MCF 10A (cell line): ENCODE data around the gene AP1G2. TPM values are rescaled to one million over a fixed set of nuclear protein-coding genes. Genes with fewer than 3 reads are reported as not detected.

Experiments used
- BruUV-seq: library from RNA; stranded (reverse); fragments of 400-500 nt; replicated peaks from 2 replicates; lab custom pipeline; 2021; lab: Mats Ljungman, UMichigan
- CTCF ChIA-PET: fragments of 300-600 bp; sonication (Branson Sonifier 250); formaldehyde crosslinking; extraction: SDS; loops from one replicate; lab custom pipeline; 2021; ENCODE audit warnings: antibody characterized with exemption, inconsistent platforms; lab: Yijun Ruan, JAX
- POLR2A ChIA-PET: fragments of 300-600, 350-650 bp; sonication (Branson Sonifier 250); formaldehyde crosslinking; extraction: SDS; loops from one replicate; lab custom pipeline; 2020; ENCODE audit warnings: antibody characterized with exemption, inconsistent platforms; lab: Yijun Ruan, JAX
- DNase-seq: peaks from one replicate; pipeline ENCODE4 v3.0.0-alpha.2; 2018; ENCODE audit not compliant: unreplicated experiment
- H3K27ac Mint-ChIP-seq: one replicate; pipeline ENCODE4 v1.8.0; 2022; ENCODE audit warnings: mild to moderate bottlenecking, low read depth, mixed read lengths; ENCODE audit not compliant: unreplicated experiment
- H3K27me3 Mint-ChIP-seq: one replicate; pipeline ENCODE4 v1.8.0; 2022; ENCODE audit warnings: mixed read lengths; ENCODE audit not compliant: insufficient read depth, unreplicated experiment
- H3K36me3 Mint-ChIP-seq: one replicate; pipeline ENCODE4 v1.8.0; 2022; ENCODE audit warnings: mild to moderate bottlenecking, moderate library complexity, mixed read lengths; ENCODE audit not compliant: insufficient read depth, unreplicated experiment
- H3K4me1 Mint-ChIP-seq: one replicate; pipeline ENCODE4 v1.8.0; 2022; ENCODE audit warnings: mixed read lengths; ENCODE audit not compliant: insufficient read depth, unreplicated experiment
- H3K4me3 Mint-ChIP-seq: one replicate; pipeline ENCODE4 v1.8.0; 2022; ENCODE audit warnings: mild to moderate bottlenecking, moderate library complexity, mixed read lengths; ENCODE audit not compliant: unreplicated experiment
- H3K9me3 Mint-ChIP-seq: one replicate; pipeline ENCODE4 v1.8.0; 2022; ENCODE audit warnings: mixed read lengths; ENCODE audit not compliant: unreplicated experiment
- intact Hi-C: fragments of 100-400 bp; cut with micrococcal nuclease; formaldehyde crosslinking; loops from 2 replicates; pipeline ENCODE4 v1.14.1; 2022
- total RNA-seq: library from RNA; stranded (reverse); gene quantifications from 2 replicates; pipeline ENCODE4 v1.2.3, GENCODE V29; 2022
- TF ChIP-seq, protein P1 (sequence below): fragments of 200-600 bp; IDR thresholded peaks from one replicate; pipeline ENCODE4 v1.8.0; 2022; ENCODE audit warnings: antibody characterized with exemption, mild to moderate bottlenecking; ENCODE audit not compliant: unreplicated experiment

Gene AP1G2
- total RNA-seq, 1 experiment from 2014 or later: 89.2 TPM

- BruUV-seq: no TSS peak
- Mint-ChIP-seq H3K4me3 (peak overlapping the region; percentile 92), H3K27ac (peak overlapping the region; percentile 43), H3K4me1 (peaks cover 11% of the 10 kb centered on the region), H3K27me3 (no peaks in the 10 kb centered on the region), H3K9me3 (no peaks in the 10 kb centered on the region), H3K36me3 (peaks cover 42% of the 10 kb centered on the region)
- intact Hi-C loops: loop anchor here (1.0 kb wide), 1 partner anchor 80 kb away; no protein-coding TSS in a partner anchor
- CTCF ChIA-PET: interaction anchor here (0.6 to 10.7 kb wide), 30 partner anchors 8 to 1830 kb away, joined by 3 to 247 read pairs (median 4); partner anchors contain the start of genes AP1G2, DCAF11 and NRL
- TF ChIP-seq, protein P1, sequence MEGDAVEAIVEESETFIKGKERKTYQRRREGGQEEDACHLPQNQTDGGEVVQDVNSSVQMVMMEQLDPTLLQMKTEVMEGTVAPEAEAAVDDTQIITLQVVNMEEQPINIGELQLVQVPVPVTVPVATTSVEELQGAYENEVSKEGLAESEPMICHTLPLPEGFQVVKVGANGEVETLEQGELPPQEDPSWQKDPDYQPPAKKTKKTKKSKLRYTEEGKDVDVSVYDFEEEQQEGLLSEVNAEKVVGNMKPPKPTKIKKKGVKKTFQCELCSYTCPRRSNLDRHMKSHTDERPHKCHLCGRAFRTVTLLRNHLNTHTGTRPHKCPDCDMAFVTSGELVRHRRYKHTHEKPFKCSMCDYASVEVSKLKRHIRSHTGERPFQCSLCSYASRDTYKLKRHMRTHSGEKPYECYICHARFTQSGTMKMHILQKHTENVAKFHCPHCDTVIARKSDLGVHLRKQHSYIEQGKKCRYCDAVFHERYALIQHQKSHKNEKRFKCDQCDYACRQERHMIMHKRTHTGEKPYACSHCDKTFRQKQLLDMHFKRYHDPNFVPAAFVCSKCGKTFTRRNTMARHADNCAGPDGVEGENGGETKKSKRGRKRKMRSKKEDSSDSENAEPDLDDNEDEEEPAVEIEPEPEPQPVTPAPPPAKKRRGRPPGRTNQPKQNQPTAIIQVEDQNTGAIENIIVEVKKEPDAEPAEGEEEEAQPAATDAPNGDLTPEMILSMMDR: no peak
- POLR2A ChIA-PET: interaction anchor here (0.6 to 1.3 kb wide), 4 partner anchors 9 to 475 kb away, joined by 3 to 8 read pairs (median 3); partner anchors contain the start of gene AP1G2
- no peak for DNase-seq
These were observed 9.1 kb downstream of the AP1G2 start for GRCh38 chr14:23558346-23559009.

DNA sequence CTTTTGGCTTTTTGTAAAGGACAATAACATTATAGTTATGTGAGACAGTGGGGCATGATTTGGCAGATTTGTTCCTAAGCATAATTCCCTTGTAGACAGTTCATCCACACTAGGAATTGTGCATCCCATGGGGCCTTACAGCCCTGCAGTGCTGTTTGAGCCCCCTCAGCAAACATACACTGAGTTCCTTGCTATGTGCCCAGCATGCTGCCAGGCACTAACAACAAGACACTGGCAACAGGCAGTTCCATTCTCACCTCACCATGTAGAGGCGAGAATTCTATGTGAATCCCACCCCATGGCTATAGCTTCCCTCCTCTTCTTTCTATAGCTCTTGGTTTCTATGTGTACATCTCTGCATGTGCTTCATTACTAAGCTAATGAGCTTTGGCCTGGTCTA lies 9.6 kb downstream of the AP1G2 start:
- peaks cover 11% of the 10 kb centered on the region for H3K4me1 Mint-ChIP-seq
- TF ChIP-seq, protein P1: no peak
- no TSS peak for BruUV-seq
- peak overlapping the region; percentile 95 for H3K27ac Mint-ChIP-seq
- intact Hi-C loops: no loop called here
- ChIA-PET POLR2A (interaction anchor here (0.6 to 1.3 kb wide), 6 partner anchors 9 to 476 kb away, joined by 3 to 9 read pairs (median 6); partner anchors contain the start of genes AP1G2 and PABPN1), CTCF (interaction anchor here (0.6 to 10.7 kb wide), 18 partner anchors 8 to 1830 kb away, joined by 3 to 247 read pairs (median 4); partner anchors contain the start of gene AP1G2)
- no peak for DNase-seq
- H3K27me3 Mint-ChIP-seq: no peaks in the 10 kb centered on the region
- H3K9me3 Mint-ChIP-seq: no peaks in the 10 kb centered on the region
- H3K4me3 Mint-ChIP-seq: peak overlapping the region; percentile 92
- peaks cover 38% of the 10 kb centered on the region for H3K36me3 Mint-ChIP-seq

GRCh38 chr14:23557521-23557920 lies 10.1 kb downstream of the AP1G2 start:
- no peaks in the 10 kb centered on the region for H3K9me3 Mint-ChIP-seq
- TF ChIP-seq, protein P1: no peak
- peak overlapping the region; percentile 92 for H3K4me3 Mint-ChIP-seq
- no peaks in the 10 kb centered on the region for H3K27me3 Mint-ChIP-seq
- POLR2A ChIA-PET: interaction anchor here (0.7 to 1.3 kb wide), 7 partner anchors 10 to 292 kb away, joined by 5 to 9 read pairs (median 8); partner anchors contain the start of genes AP1G2, PABPN1 and PPP1R3E
- BruUV-seq: no TSS peak
- H3K36me3 Mint-ChIP-seq: peaks cover 34% of the 10 kb centered on the region
- no peak for DNase-seq
- H3K4me1 Mint-ChIP-seq: peaks cover 11% of the 10 kb centered on the region
- CTCF ChIA-PET: interaction anchor here (0.6 to 10.7 kb wide), 10 partner anchors 9 to 712 kb away, joined by 3 to 247 read pairs (median 6); partner anchors contain the start of genes AP1G2 and JPH4
- intact Hi-C loops: no loop called here
- peak overlapping the region; percentile 95 for H3K27ac Mint-ChIP-seq
